Panc1 (cell line): Measurements from ENCODE around the gene RAB3IL1.

ENCODE experiments used
- CTCF ChIP-seq: fragments of 450-650 bp; IDR thresholded peaks from 2 replicates; pipeline ENCODE4 v1.5.1; 2017; ENCODE audit warnings: mild to moderate bottlenecking
- POLR2AphosphoS5 ChIP-seq: IDR thresholded peaks from 2 replicates; pipeline ENCODE4 v1.6.1; 2012; ENCODE audit warnings: mild to moderate bottlenecking, low read depth, low read length, moderate library complexity

GRCh38 chr11:61892085-61892370 is 25.3 kb downstream of the RAB3IL1 start:
- no peak; the same call in 1 of the 2 replicates for TF ChIP-seq CTCF
- no peak for TF ChIP-seq POLR2AphosphoS5
